ENCODE results near the gene DENND6B.
A peak's percentile ranks its signal among the peaks of the same experiment; 100 is the strongest.
"Not testable (repeated sequence)": the region's sequence is repeated elsewhere in the genome, so short reads cannot be mapped to it uniquely, and the experiment has no call there.

DENND6B gene, protein sequence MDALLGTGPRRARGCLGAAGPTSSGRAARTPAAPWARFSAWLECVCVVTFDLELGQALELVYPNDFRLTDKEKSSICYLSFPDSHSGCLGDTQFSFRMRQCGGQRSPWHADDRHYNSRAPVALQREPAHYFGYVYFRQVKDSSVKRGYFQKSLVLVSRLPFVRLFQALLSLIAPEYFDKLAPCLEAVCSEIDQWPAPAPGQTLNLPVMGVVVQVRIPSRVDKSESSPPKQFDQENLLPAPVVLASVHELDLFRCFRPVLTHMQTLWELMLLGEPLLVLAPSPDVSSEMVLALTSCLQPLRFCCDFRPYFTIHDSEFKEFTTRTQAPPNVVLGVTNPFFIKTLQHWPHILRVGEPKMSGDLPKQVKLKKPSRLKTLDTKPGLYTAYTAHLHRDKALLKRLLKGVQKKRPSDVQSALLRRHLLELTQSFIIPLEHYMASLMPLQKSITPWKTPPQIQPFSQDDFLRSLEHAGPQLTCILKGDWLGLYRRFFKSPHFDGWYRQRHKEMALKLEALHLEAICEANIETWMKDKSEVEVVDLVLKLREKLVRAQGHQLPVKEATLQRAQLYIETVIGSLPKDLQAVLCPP

DNA sequence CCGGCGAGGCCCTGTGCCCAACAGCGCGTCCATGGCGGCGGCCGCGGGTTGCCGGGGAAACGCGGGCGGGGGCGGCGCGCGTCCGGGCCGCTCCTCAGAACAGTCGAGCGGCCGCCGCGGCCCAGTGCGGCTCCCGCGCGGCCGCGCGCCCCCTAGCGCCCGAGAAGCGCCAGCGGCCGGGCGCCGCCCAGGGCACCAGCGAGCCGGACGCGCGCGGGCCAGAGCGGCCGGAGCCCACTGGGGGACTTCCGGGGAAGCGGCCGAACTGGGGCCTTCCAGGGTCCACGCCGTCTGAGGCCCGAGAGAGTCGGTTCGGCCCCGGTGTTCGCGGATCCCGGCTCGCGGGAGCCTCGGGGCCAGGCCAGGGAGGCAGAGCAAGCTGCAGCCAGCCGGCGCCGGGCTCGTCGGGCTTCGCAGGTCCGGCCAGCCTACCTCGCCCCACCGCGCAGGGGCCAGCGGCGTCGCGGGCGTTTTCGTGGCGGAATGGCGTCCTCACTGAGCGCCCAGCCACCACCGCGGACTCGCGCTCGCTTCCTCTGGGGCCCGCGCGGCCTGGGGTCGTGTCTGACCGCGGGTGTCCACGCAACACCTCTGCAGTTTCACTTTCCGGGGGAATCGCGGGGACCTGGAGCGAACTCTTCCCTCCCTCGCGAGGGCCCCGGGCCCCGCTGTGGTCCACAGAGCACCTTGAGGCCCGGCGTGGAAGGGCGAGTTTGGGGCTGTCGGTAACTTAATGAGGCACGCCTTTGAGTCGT, at the start of gene DENND6B:
Gene DENND6B (minus strand): TSS at position 57 of the 755 bp plus-strand sequence. CDS start 24 bp downstream, at position 33.
- peak in 1 of 2 donors; percentile 51 for DNase-seq (ENCODE audit: extremely low read depth in 1 of 2, low read depth in 1 of 2)

DNA sequence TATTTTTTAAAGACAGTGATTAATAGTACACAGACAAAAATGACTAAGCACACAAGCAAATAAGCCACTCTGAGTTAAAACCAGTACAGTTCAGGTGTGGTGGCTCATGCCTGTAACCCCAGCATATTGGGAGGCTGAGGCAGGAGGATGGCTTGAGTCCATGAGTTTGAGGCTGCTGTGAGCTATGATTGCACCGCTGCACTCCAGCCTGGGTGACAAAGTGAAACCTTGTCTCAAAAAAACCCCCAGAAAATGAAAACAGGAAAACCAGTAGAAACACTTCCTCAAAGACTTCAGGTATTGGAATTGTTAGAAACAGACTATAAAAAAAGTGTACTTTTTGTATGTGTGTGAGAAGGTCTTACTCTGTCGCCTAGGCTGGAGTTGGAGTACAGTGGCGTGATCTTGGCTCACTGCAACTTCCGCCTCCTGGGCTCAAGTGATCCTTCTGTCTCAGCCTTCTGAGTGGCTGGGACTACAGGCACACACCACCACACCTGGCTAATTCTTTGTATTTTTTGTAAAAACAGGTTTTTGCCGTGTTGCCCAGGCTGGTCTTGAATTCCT, 49.4 kb upstream of the DENND6B start:
- DNase-seq (ENCODE audit: extremely low read depth in 1 of 2, low read depth in 1 of 2), result no peak

GRCh38 chr22:50371101-50371648, 44.4 kb upstream of the DENND6B start:
- DNase-seq (ENCODE audit: extremely low read depth in 1 of 2, low read depth in 1 of 2), result no peak

GRCh38 chr22:50367778-50368500, 41.1 kb upstream of the DENND6B start:
- DNase-seq (ENCODE audit: extremely low read depth in 1 of 2, low read depth in 1 of 2), result no peak

GRCh38 chr22:50363803-50364194, 37.0 kb upstream of the DENND6B start:
- not testable (repeated sequence) for DNase-seq (ENCODE audit: extremely low read depth in 1 of 2, low read depth in 1 of 2)

DNA sequence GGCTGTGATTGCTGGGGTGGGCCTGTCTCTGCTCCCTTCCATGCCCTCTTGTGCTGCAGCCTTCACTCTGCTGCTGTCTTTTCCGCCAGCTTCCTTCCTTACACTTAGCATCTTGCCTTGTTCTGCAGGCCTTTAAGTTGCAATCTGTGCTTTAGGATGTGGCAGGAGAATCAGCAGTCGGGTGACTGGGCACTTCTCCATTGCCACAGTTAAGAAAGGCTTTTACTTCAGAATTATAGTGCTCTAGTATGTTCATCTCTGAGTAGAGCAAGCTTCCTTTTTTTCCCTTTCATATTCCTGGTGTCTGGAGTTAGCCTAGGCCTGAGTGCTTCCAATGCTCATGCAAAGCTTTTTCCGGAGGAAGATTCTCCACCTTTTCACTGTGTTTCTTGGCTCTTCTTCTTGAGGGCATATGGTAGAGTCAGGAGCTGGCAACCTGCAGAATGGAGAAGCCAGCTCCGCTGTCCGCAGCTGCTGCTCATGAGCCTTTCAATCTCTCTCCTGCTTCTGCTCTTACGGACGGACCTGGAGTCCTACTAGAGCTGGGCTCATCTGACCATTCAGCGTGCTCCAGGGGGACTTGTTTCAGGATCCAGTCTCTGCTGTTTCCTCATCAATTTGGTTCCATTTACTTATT, 36.5 kb upstream of the DENND6B start:
- no peak for DNase-seq (ENCODE audit: extremely low read depth in 1 of 2, low read depth in 1 of 2)

DNA sequence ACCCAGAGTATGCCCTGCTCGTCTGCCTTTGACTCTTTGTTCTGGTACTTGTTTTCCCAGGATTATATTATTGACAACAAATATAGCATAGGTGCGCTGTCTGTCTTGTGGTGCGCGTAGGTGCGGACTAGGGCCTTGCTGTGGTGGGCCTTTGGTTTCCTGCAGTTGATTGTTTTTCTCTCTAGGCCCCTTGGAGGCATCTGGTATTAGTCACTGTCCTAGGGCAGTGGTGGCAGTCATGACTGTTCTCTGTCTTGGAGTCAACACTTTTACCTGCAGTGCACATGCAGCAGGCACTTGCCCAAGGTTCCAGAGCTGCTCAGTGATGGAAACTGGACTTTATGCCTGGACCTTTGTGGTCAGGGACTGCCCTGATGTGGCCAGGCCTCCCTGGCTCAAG, 34.9 kb upstream of the DENND6B start:
- no peak for DNase-seq (ENCODE audit: extremely low read depth in 1 of 2, low read depth in 1 of 2)

DNA sequence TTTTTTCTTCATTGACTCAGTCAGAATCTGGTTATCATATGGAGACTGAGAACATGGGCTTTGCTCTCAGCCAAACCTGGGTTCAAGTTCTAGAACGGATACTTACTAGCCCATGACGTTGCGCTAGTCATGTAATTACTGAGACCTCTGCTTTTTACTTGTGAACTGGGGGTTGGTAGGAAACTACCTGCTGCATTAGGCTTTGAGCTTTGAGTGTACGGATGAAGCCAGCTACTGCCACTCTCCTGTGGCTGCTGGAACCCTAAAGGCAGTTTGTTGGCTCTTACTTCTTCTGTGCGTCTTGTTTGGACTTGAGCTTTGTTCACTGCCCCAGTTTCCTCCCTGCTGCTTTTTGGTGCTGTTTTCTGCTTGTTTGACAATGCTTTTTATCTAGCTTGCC, 34.4 kb upstream of the DENND6B start:
- DNase-seq (ENCODE audit: extremely low read depth in 1 of 2, low read depth in 1 of 2), result no peak

DNA sequence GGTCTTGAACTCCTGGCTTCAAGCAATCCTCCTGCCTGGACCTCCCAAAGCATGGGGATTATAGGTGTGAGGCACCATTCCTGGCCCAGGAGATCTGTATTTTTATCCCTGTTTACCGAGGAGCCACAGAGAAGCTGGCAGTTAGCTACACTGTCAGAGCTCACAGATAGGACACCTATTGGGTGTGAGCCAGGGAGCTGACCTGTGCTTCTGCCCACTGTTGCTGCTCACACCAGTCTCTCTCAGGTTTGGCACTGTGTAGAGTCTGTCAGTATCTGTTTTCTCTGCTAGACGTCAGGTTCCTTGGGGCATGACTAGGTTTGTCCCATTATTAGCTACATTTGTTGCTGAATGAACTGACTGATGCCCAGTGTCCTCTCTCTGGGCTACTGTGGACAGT, 33.8 kb upstream of the DENND6B start:
- DNase-seq (ENCODE audit: extremely low read depth in 1 of 2, low read depth in 1 of 2), result no peak

DNA sequence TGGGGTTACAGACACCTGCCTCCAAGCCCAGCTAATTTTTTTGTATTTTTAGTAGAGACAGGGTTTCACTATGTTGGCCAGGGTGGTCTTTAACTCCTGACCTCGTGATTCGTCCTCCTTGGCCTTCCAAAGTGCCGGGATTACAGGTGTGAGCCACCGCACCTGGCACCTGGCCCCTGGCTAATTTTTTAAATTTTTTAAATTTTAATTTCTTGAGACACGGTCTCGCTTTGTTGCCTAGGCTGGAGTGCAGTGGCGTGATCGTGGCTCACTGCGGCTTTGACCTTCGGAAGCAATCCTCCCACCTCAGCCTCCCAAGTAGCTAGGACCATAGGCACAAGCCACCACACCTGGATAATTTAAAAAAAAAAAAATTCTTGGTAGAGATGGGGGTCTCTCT, 30.9 kb upstream of the DENND6B start:
- DNase-seq (ENCODE audit: extremely low read depth in 1 of 2, low read depth in 1 of 2), result no peak

- no peak for DNase-seq (ENCODE audit: extremely low read depth in 1 of 2, low read depth in 1 of 2)
These were observed 30.4 kb upstream of the DENND6B start for GRCh38 chr22:50357222-50357621.

DNA sequence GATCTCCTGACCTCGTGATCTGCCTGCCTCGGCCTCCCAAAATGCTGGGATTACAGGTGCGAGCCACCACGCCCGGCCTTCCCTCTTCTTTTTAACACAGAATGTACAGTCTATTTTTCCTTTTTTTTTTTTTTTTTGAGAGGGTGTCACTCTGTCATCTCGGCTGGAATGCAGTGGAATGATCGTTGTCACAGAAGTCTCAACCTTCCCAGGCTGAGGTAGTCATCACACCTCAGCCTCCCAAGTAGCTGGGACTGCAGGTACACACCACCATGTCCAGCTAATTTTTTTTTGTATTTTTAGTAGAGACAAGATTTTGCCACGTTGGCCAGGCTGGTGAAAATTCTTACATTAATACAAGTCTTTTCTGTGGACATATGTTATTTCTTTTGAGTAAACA, 29.4 kb upstream of the DENND6B start:
- no peak for DNase-seq (ENCODE audit: extremely low read depth in 1 of 2, low read depth in 1 of 2)

DNA sequence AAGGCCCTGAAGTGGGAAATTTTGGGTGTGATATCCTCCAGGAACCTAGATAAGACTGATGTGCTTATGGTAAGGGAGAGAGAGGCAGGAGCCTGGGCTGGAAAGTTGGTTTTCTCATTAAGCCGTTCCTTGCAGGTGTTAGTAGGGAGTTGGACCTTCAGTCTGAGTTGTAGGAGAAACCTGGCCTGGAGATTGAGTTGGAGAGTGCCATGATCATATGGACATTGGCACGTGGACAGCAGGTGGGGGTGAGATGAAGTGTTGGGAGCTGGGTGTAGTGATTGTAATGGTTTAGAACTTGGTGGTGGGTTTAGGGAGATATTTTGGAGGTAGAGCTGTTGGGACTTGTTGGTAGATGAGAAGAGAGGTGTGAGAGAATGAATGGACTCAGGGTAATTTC, 21.2 kb upstream of the DENND6B start:
- DNase-seq (ENCODE audit: extremely low read depth in 1 of 2, low read depth in 1 of 2), result no peak

DNA sequence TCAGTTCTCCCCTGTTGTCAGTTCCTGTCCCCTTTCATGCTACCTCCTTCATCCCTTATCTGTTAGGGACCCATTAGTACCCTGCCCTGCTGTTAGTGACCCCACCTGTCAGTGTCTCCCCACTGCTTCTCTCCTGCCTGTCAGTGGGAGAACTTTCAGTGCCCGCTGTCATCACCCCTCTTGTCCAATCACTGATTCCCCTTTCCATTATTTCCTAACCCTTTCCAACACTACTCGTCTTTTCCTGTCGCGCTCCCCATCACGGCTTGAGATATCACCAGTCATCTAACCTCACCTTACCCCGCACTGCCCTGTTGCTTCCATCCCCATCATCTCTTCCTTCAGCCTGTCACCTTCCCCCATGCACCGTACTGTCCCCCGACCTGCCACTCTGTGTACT, 20.3 kb upstream of the DENND6B start:
- no peak for DNase-seq (ENCODE audit: extremely low read depth in 1 of 2, low read depth in 1 of 2)

DNA sequence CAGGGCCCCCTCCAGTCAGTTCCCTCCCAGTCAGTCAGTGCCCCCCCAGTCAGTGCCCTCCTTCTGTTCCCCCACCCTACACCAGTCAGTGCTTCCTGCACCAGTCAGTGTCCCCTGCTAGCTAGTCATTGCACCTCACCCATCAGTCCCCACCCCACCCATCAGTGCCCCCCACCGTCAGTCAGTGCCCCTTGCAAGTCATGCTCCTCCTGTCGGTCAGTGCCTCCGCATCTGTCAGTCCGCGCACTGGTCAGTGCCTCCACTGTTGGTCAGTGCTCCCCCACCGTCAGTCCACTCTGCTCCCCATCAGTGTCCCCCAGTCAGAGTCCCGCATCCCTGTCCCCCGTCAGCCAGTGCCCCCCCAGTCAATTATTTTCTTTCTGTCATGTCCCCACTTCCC, 19.7 kb upstream of the DENND6B start:
- DNase-seq (ENCODE audit: extremely low read depth in 1 of 2, low read depth in 1 of 2), result no peak

DNA sequence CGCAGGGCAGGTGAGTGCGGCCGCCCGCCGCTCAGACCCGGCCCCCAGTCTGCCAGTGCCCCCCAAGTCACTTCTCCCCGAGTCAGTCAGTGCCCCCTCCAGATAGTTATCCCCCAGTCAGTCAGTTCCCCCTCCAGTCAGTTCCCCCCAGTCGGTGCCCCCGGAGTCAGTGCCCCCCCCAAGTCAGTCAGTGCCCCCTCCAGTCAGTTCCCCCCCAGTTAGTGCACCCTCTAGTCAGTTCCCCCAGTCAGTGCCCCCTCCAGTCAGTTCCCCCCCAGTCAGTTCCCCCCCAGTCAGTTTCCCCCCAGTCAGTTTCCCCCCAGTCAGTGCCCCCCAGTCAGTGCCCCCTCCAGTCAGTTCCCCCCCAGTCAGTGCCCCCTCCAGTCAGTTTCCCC, 16.7 kb upstream of the DENND6B start:
- DNase-seq (ENCODE audit: extremely low read depth in 1 of 2, low read depth in 1 of 2), result no peak

DNA sequence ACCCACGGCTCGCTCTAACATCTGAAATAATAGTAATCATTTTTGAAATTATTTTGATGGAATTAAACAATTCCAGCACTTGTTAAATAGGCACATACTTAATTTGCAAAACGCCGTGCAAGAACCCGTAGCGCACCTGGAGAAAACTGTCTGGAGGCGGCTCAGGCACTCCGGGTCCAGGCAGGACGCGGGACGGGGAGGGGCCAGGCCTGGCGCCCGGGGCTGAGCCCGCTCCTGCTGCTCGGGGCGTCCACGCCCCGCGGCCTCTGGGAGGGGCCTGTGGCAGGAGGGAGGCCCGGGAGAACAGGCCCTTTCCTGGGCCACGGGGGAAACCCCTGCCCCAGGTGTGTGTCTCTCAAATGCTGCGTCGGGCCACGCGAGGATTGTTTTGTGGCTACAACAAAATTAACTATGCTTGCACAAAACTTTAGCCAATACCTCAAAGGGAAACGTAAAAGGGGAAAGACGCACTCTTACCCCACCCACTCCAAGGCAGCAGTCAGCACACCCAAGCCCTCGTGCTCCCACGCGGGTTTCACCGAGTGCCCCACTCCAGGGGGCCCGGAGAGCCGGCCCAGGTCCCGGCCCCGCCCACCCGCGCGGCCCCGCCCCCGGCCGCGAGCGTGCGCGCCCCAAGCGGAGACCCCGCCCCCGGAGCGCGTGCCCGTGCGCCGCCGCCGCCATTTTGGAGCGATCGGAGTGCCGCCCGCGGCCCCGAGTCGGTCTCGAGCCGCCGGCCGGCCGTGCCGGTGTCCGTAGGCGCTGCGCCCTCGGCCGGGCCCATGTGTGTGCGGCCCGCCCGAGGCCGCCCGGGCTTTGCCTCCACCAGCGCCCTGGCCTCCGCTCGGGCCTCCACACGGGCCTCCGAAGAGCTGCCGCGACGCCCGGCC, 16.1 kb upstream of the DENND6B start, which contains the start of gene PPP6R2:
Gene PPP6R2 (plus strand): TSS at position 677 of the 890 bp plus-strand sequence. CDS start 50,582 bp downstream, outside the sequence.
- DNase-seq (ENCODE audit: extremely low read depth in 1 of 2, low read depth in 1 of 2), result peak; percentile 72 to 75

GRCh38 chr22:50341977-50342650, 15.3 kb upstream of the DENND6B start:
- peak; percentile 66 to 84 for DNase-seq (ENCODE audit: extremely low read depth in 1 of 2, low read depth in 1 of 2)
